HT-29 (cell line): ENCODE data around the gene RILPL1. TPM values are rescaled to one million over a fixed set of nuclear protein-coding genes. Genes with fewer than 3 reads are reported as not detected.
"Not testable (repeated sequence)": the region's sequence is repeated elsewhere in the genome, so short reads cannot be mapped to it uniquely, and the experiment has no call there.

Source experiments
- DNase-seq: peaks from one replicate; pipeline ENCODE4 v3.0.0-alpha.2; 2015; ENCODE audit warnings: low spot score
- total RNA-seq: library from RNA; depleted of rRNA; stranded (reverse); fragments of >200 nt; shearing (Covaris generic); gene quantifications from 2 replicates; pipeline ENCODE4 v1.2.3, GENCODE V29; 2014

The RILPL1 gene
- total RNA-seq, 1 experiment from 2014 or later, result 1.7 TPM

- DNase-seq, result no peak
Measured at GRCh38 chr12:123494124-123494851, 39.2 kb downstream of the RILPL1 start.

DNA sequence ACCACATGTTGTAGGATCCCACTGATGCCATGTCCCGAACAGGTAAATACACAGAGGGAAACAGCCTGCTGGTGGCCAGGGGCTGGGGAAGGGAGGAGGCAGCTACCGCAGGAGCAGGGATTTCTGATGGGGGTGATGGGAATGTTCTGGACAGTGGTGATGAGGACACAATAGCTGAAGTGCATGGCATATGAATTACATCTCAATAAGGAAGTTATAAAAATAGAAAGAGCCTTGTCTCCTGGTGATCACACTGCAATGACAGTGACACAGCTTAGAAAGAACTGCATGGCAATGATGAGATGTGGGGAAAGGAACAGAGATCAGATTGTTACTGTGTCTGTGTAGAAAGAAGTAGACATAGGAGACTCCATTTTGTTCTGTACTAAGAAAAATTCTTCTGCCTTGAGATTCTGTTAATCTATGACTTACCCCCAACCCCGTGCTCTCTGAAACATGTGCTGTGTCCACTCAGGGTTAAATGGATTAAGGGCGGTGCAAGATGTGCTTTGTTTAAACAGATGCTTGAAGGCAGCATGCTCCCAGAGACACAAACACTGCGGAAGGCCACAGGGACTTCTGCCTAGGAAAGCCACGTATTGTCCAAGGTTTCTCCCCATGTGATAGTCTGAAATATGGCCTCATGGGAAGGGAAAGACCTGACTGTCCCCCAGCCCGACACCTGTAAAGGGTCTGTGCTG, 41.0 kb downstream of the RILPL1 start:
- DNase-seq, result not testable (repeated sequence)

DNA sequence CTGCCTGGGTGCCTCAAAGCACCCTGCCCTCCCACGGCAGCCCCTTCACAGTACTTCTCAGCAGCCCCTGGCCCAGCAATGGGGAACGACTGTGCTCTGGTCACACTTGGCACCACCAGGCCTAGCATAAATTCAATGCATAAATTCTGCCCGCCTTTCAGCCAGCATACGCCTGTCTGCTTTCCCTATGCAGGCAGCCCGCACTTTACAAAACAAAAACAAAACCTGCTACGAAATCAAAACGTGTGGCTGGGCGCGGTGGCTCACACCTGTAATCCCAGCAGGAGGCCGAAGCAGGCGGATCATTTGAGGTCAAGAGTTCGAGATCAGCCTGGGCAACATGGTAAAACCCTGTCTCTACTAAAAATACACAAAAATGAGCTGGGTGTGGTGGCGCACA, 42.0 kb downstream of the RILPL1 start:
- no peak for DNase-seq

GRCh38 chr12:123491056-123491455, 42.5 kb downstream of the RILPL1 start:
- no peak for DNase-seq

DNA sequence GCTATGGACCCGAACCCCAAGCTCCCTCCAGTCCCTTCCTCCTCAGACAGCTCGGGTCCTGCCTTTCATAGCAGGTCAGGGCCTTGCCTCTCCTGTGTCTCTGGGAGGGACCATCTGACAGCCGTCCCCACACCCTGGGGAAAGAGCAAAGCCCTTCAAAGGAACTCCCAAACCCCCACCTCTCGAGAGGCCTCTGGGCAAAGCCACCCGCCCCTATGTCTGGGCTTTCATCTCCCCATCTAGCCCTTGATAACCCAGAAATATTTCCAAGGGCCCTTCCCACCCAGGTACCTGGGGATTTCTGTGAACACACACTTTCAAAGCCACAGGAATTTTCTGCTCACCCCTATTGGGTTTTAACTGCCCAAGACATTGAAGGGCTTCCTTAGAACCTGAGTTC, 43.4 kb downstream of the RILPL1 start:
- DNase-seq, result no peak

- DNase-seq, result no peak
Measured at GRCh38 chr12:123489580-123489979, 43.9 kb downstream of the RILPL1 start.

GRCh38 chr12:123488539-123489230, 44.8 kb downstream of the RILPL1 start:
- DNase-seq, result no peak

DNA sequence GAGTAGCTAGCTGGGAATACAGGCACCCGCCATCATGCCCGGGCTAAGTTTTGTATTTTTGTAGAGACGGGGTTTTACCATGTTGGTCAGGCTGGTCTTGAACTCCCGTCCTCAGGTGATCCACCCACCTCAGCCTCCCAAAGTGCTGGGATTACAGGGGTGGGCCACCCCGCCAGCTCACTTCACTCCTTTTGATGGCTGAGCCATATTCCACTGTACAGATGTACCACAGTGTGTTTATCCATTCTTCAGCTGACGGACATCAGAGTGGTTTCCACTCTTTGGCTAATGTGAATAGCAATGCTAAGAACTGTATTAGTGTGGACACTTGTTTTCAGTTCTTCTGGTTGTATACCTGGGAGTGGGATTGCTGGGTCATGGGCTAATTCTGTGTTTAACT, 46.1 kb downstream of the RILPL1 start:
- DNase-seq, result no peak

DNA sequence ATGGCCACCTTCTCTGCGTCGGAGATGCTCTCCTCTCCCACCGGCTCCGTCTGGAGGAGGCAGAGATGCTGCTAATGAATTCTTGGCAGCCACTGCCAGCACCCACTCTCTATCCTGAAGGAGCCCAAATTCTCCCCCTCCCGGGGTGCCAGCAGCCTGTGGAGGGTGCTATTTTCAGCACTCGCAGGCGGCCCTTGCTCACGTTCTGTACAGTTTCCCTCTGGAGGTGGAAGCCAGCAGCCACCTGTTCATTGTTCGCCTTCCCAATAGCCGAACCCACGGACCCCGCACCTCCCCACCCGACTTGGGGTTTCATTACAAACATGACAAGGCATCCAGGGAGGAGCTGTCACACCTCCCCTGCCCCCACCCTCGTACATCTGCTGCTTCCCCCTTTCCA, 47.8 kb downstream of the RILPL1 start:
- DNase-seq, result no peak

- no peak for DNase-seq
Measured at GRCh38 chr12:123483602-123484248, 49.8 kb downstream of the RILPL1 start.

- no peak for DNase-seq
Measured at GRCh38 chr12:123482876-123483275, 50.6 kb downstream of the RILPL1 start.

- DNase-seq, result not testable (repeated sequence)
Measured at GRCh38 chr12:123481251-123481650, 52.3 kb downstream of the RILPL1 start.

- DNase-seq, result no peak
Measured at GRCh38 chr12:123479442-123480180, 53.9 kb downstream of the RILPL1 start.

DNA sequence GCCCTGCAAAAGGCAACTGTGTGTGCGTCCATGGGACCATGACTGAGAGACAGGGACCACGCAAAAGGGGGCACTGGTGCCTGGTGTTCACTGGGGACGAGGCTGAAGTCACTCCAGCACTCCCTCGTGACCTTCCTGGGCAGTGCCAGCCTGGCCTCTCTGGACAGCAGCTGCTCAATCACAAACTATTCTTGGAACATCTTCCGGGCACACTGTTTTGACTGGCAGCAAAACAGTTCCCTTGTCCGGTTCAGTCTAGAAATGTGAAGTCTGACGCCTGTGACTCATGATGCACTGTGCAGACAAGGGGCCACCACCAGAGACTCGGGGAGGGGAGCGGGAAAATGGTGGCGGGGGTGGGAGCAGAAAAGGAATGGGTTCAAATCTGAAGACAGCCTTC, 54.8 kb downstream of the RILPL1 start:
- DNase-seq, result no peak

DNA sequence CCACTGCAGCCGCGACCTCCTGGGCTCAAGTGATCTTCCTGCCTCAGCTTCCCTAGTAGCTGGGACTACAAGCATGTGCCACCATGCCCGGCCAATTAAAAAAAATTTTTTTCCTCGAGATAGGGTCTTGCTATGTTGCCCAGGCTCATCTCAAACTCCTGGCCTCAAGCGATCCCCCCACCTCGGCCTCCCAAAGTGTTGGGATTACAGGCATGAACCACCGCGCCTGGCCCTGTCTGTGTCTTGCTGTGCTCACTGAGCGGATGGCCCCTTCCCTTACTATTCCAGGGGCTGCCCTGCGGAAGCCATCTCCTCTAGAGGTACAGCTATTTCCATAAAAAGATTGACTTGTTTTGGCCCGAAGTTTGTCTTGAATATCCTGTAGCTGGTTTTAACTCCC, 55.5 kb downstream of the RILPL1 start:
- no peak for DNase-seq

- DNase-seq, result no peak
Measured at GRCh38 chr12:123475246-123475703, 58.2 kb downstream of the RILPL1 start.

GRCh38 chr12:123474485-123475245, 58.9 kb downstream of the RILPL1 start:
- no peak for DNase-seq

GRCh38 chr12:123472438-123472849, 61.1 kb downstream of the RILPL1 start:
- DNase-seq, result no peak

GRCh38 chr12:123471374-123472068, 62.0 kb downstream of the RILPL1 start:
- no peak for DNase-seq

- DNase-seq, result no peak
Measured at GRCh38 chr12:123469978-123470377, 63.5 kb downstream of the RILPL1 start.
